OCI-LY7 (cell line): ENCODE results near the gene PAPSS1.
"Not testable (repeated sequence)": the region's sequence is repeated elsewhere in the genome, so short reads cannot be mapped to it uniquely, and the experiment has no call there.

Source experiments
- CTCF ChIP-seq: fragments of 200-600 bp; sonication (generic); conservative IDR thresholded peaks from 2 replicates; pipeline ENCODE4 v1.5.1; 2014; ENCODE audit warnings: mild to moderate bottlenecking, antibody characterized with exemption, low read length, moderate library complexity, mixed read lengths
- EZH2phosphoT487 ChIP-seq: fragments of 200-600 bp; sonication (generic); IDR thresholded peaks from 2 replicates; pipeline ENCODE4 v1.6.1; 2018; ENCODE audit warnings: low read depth, borderline replicate concordance, mild to moderate bottlenecking, mixed run types, antibody characterized with exemption, low read length, moderate library complexity, mixed read lengths

GRCh38 chr4:107696187-107696586 lies 23.8 kb downstream of the PAPSS1 start:
- not testable (repeated sequence) for TF ChIP-seq CTCF, EZH2phosphoT487
